Measurements from ENCODE around the gene WRAP53.

DNA sequence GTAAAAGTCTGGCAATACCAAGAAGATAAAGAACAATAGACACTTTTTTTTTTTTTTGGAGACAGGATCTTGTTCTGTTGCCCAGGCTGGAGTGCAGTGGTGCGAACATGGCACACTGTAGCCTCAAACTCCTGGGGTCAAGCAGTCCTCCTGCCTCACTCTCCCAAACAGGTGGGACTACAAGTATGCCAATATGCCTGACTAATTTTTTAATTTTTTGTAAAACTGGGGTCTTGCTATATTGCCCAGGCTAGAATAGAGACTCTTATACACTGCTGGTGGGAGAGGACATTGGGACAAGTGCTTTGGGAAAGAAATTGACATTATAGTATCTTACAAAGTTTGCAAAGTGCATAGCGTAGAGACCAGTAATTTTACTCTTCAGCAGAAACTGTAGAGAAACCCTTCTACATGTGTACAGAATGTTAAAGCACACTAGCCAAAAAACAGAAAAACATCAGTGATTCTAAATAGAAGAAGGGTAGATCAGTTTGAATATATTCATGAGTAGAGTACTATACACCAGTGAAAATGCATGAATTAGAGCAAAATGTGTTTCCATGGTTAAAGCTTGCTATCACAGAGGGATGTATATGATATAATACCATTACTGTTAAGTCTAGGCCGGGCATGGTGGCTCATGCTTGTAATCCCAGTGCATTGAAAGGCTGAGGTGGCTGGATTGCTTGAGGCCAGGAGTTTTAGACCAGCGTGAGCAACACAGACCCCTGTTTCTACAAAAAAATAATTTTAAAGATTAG lies 9.7 kb downstream of the WRAP53 start:
- TF ChIP-seq, protein P1, sequence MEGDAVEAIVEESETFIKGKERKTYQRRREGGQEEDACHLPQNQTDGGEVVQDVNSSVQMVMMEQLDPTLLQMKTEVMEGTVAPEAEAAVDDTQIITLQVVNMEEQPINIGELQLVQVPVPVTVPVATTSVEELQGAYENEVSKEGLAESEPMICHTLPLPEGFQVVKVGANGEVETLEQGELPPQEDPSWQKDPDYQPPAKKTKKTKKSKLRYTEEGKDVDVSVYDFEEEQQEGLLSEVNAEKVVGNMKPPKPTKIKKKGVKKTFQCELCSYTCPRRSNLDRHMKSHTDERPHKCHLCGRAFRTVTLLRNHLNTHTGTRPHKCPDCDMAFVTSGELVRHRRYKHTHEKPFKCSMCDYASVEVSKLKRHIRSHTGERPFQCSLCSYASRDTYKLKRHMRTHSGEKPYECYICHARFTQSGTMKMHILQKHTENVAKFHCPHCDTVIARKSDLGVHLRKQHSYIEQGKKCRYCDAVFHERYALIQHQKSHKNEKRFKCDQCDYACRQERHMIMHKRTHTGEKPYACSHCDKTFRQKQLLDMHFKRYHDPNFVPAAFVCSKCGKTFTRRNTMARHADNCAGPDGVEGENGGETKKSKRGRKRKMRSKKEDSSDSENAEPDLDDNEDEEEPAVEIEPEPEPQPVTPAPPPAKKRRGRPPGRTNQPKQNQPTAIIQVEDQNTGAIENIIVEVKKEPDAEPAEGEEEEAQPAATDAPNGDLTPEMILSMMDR (IDR thresholded peaks at IDR 0.05; ENCODE audit: low read length): no peak
- no peak for TF ChIP-seq EZH2 (IDR thresholded peaks at IDR 0.05; ENCODE audit: borderline replicate concordance, low read length)

Data from OCI-LY1 (cell line).